GM23338 (cell line): ENCODE measurements around the gene GPR156. TPM values are rescaled to one million over a fixed set of nuclear protein-coding genes. Genes with fewer than 3 reads are reported as not detected.

Source experiments
- ATAC-seq: fragments of 200-7000 bp; cut with Tn5 transposase; 3 replicates; pipeline ENCODE4 v1.9.1; 2020
- DNase-seq: peaks from one replicate; pipeline ENCODE4 v3.0.0-alpha.2; 2015; ENCODE audit warnings: low spot score
- H2AFZ ChIP-seq: fragments of 200-600 bp; sonication (generic); 2 replicates; pipeline ENCODE4 v1.8.0; 2016; ENCODE audit warnings: antibody characterized with exemption, mild to moderate bottlenecking, moderate library complexity
- H3F3A ChIP-seq: fragments of 200-600 bp; sonication (generic); replicated peaks from 2 replicates; pipeline ENCODE4 v1.8.0; 2017; ENCODE audit warnings: antibody characterized with exemption, mixed run types, low read depth
- H3K27ac ChIP-seq: fragments of 200-600 bp; sonication (generic); 2 replicates; pipeline ENCODE4 v1.6.1; 2016; ENCODE audit warnings: low read depth
- H3K27me3 ChIP-seq: fragments of 200-600 bp; sonication (generic); 2 replicates; pipeline ENCODE4 v1.8.0; 2016; ENCODE audit warnings: mild to moderate bottlenecking, mixed run types, moderate library complexity; ENCODE audit not compliant: insufficient read depth
- H3K36me3 ChIP-seq: fragments of 200-600 bp; sonication (generic); 2 replicates; pipeline ENCODE4 v1.8.0; 2016; ENCODE audit warnings: mild to moderate bottlenecking; ENCODE audit not compliant: insufficient read depth
- H3K4me1 ChIP-seq: fragments of 200-600 bp; sonication (generic); 2 replicates; pipeline ENCODE4 v1.8.0; 2016; ENCODE audit warnings: mild to moderate bottlenecking, moderate library complexity; ENCODE audit not compliant: insufficient read depth
- H3K4me2 ChIP-seq: fragments of 200-600 bp; sonication (generic); 2 replicates; pipeline ENCODE4 v1.7.1; 2017; ENCODE audit warnings: mixed run types
- H3K4me3 ChIP-seq: fragments of 200-600 bp; sonication (generic); 2 replicates; pipeline ENCODE4 v1.6.1; 2016; ENCODE audit warnings: mixed run types
- H3K79me2 ChIP-seq: fragments of 200-600 bp; sonication (generic); replicated peaks from 2 replicates; pipeline ENCODE4 v1.8.0; 2017; ENCODE audit warnings: mild to moderate bottlenecking; ENCODE audit not compliant: insufficient read depth
- H3K9me2 ChIP-seq: fragments of 200-600 bp; sonication (generic); 2 replicates; pipeline ENCODE4 v1.8.0; 2017; ENCODE audit not compliant: insufficient read depth
- H4K20me1 ChIP-seq: fragments of 200-600 bp; sonication (generic); replicated peaks from 2 replicates; pipeline ENCODE4 v1.8.0; 2017; ENCODE audit warnings: mild to moderate bottlenecking; ENCODE audit not compliant: insufficient read depth
- H3K27ac Mint-ChIP-seq: 2 replicates; pipeline ENCODE4 v1.8.0; 2020; ENCODE audit warnings: inconsistent platforms, mild to moderate bottlenecking, moderate library complexity, mixed read lengths
- H3K27me3 Mint-ChIP-seq: 3 replicates; pipeline ENCODE4 v1.8.0; 2022; ENCODE audit warnings: low read depth, mild to moderate bottlenecking, moderate library complexity, mixed read lengths, inconsistent platforms; ENCODE audit not compliant: insufficient read depth, poor library complexity
- H3K36me3 Mint-ChIP-seq: 3 replicates; pipeline ENCODE4 v1.8.0; 2021; ENCODE audit warnings: low read depth, mild to moderate bottlenecking, inconsistent platforms, moderate library complexity, mixed read lengths
- H3K4me1 Mint-ChIP-seq: 3 replicates; pipeline ENCODE4 v1.8.0; 2020; ENCODE audit warnings: mild to moderate bottlenecking, inconsistent platforms, mixed read lengths
- H3K4me3 Mint-ChIP-seq: 3 replicates; pipeline ENCODE4 v1.8.0; 2021; ENCODE audit warnings: moderate library complexity, mild to moderate bottlenecking, inconsistent platforms, mixed read lengths
- H3K9me3 Mint-ChIP-seq: 3 replicates; pipeline ENCODE4 v1.8.0; 2020; ENCODE audit warnings: moderate library complexity, mild to moderate bottlenecking, inconsistent platforms, mixed read lengths
- CREB1 ChIP-seq: fragments of 250-450 bp; sonication (Bioruptor Pico); IDR thresholded peaks from 2 replicates; pipeline ENCODE4 v1.5.0; 2020; ENCODE audit warnings: low read depth, mild to moderate bottlenecking, moderate library complexity
- ETS1 ChIP-seq: IDR thresholded peaks from 2 replicates; pipeline ENCODE4 v1.6.1; 2016; ENCODE audit warnings: antibody characterized with exemption
- EZH2 ChIP-seq: fragments of 200-600 bp; sonication (generic); IDR thresholded peaks from one replicate; pipeline ENCODE4 v1.8.0; 2017; ENCODE audit warnings: antibody characterized with exemption, mild to moderate bottlenecking, low read depth; ENCODE audit not compliant: unreplicated experiment
- JUNB ChIP-seq: IDR thresholded peaks from one replicate; pipeline ENCODE4 v1.6.1; 2016; ENCODE audit warnings: antibody characterized with exemption; ENCODE audit not compliant: unreplicated experiment
- NANOG ChIP-seq: IDR thresholded peaks from 2 replicates; pipeline ENCODE4 v1.6.1; 2016; ENCODE audit warnings: antibody characterized with exemption, borderline replicate concordance
- POLR2AphosphoS5 ChIP-seq: IDR thresholded peaks from 2 replicates; pipeline ENCODE4 v1.6.1; 2016; ENCODE audit warnings: antibody characterized with exemption, low read depth
- STAT1 ChIP-seq: IDR thresholded peaks from one replicate; pipeline ENCODE4 v1.6.1; 2016; ENCODE audit warnings: antibody characterized with exemption; ENCODE audit not compliant: unreplicated experiment
- ZNF114 ChIP-seq: fragments of 250-450 bp; sonication (Bioruptor Pico); IDR thresholded peaks from 2 replicates; pipeline ENCODE4 v1.5.0; 2020; ENCODE audit warnings: mild to moderate bottlenecking, moderate library complexity
- ZNF331 ChIP-seq: fragments of 250-450 bp; sonication (Bioruptor Pico); IDR thresholded peaks from 2 replicates; pipeline ENCODE4 v1.5.0; 2020; ENCODE audit warnings: low read depth, mild to moderate bottlenecking, moderate library complexity
- ZNF462 ChIP-seq: fragments of 250-450 bp; sonication (Bioruptor Pico); IDR thresholded peaks from 2 replicates; pipeline ENCODE4 v1.5.0; 2020; ENCODE audit warnings: mild to moderate bottlenecking, moderate library complexity
- polyA plus RNA-seq: library from polyadenylated mRNA; unstranded; fragments of >200 nt; fragmentation: Nextera tagmentation; extraction: Ambion mirVana; gene quantifications from 2 replicates; pipeline ENCODE4 v1.2.1, GENCODE V29; 2016
- total RNA-seq: library from RNA; depleted of rRNA; stranded (reverse); fragments of >200 nt; shearing (Covaris generic); gene quantifications from 2 replicates; pipeline ENCODE4 v1.2.3, GENCODE V29; 2014

GPR156 gene
- total and polyA plus RNA-seq, 2 experiments from 2014 or later, result 0.50 to 2.5 TPM

GRCh38 chr3:120331076-120331475, 46.1 kb upstream of the GPR156 start (continued):
- no peak for TF ChIP-seq ZNF462 (CRISPR knock-in tag)
- TF ChIP-seq CREB1, result no peak
- TF ChIP-seq POLR2AphosphoS5, result no peak
- no peak for TF ChIP-seq JUNB

- Histone ChIP-seq H4K20me1 (no peaks in the 10 kb centered on the region), H3K4me3 (no peak overlapping the region), H3K27me3 (no peaks in the 10 kb centered on the region), H3K4me2 (no peak overlapping the region), H2AFZ (no peak overlapping the region), H3K9me2 (no peaks in the 10 kb centered on the region), H3F3A (no peaks in the 10 kb centered on the region), H3K36me3 (no peaks in the 10 kb centered on the region), H3K79me2 (no peaks in the 10 kb centered on the region), H3K4me1 (no peaks in the 10 kb centered on the region), H3K27ac (no peak overlapping the region)
- ATAC-seq (no peak), DNase-seq (no peak)
- Mint-ChIP-seq H3K36me3 (peaks cover 16% of the 10 kb centered on the region; the same call in 2 of the 3 replicates), H3K9me3 (no peaks in the 10 kb centered on the region), H3K4me3 (no peak overlapping the region), H3K27me3 (no peaks in the 10 kb centered on the region), H3K4me1 (no peaks in the 10 kb centered on the region), H3K27ac (no peak overlapping the region)
- no peak for TF ChIP-seq ZNF114 (CRISPR knock-in tag)
- TF ChIP-seq STAT1, result no peak
- no peak for TF ChIP-seq CREB1
- no peak for TF ChIP-seq ETS1
- no peak for TF ChIP-seq EZH2
- no peak for TF ChIP-seq JUNB
- no peak for TF ChIP-seq ZNF331 (CRISPR knock-in tag)
- TF ChIP-seq NANOG, result no peak
- TF ChIP-seq ZNF462 (CRISPR knock-in tag), result no peak
Observed at GRCh38 chr3:120326784-120327183, 41.8 kb upstream of the GPR156 start.
